ENCODE data around the gene ST6GALNAC2. TPM values are rescaled to one million over a fixed set of nuclear protein-coding genes. Genes with fewer than 3 reads are reported as not detected.
A peak's percentile ranks its signal among the peaks of the same experiment; 100 is the strongest.

Gene ST6GALNAC2
- total RNA-seq, 1 donor from 2014 or later = 4.5 TPM

- no peak overlapping the region for H3K4me3 Mint-ChIP-seq
- H3K27ac Mint-ChIP-seq (ENCODE audit: unreplicated experiment) = no peak overlapping the region
These were observed 8.3 kb upstream of the ST6GALNAC2 start for GRCh38 chr17:76593959-76594358.

GRCh38 chr17:76593384-76593826, 7.7 kb upstream of the ST6GALNAC2 start:
- Mint-ChIP-seq H3K9me3 (no peaks in the 10 kb centered on the region), H3K4me3 (no peak overlapping the region), H3K27me3 (ENCODE audit: low read depth) (peaks cover 11% of the 10 kb centered on the region), H3K36me3 (ENCODE audit: low read depth) (no peaks in the 10 kb centered on the region), H3K27ac (ENCODE audit: unreplicated experiment) (no peak overlapping the region), H3K4me1 (peaks cover 25% of the 10 kb centered on the region)
- no peak for DNase-seq (ENCODE audit: low read depth, low spot score)
- no peak for TF ChIP-seq CTCF (conservative IDR thresholded peaks at IDR 0.05)

More at GRCh38 chr17:76593959-76594358, 8.3 kb upstream of the ST6GALNAC2 start:
- Mint-ChIP-seq H3K4me1 (peaks cover 27% of the 10 kb centered on the region), H3K9me3 (no peaks in the 10 kb centered on the region), H3K27me3 (ENCODE audit: low read depth) (peaks cover 7% of the 10 kb centered on the region), H3K36me3 (ENCODE audit: low read depth) (no peaks in the 10 kb centered on the region)
- DNase-seq (ENCODE audit: low read depth, low spot score) = no peak
- no peak for TF ChIP-seq CTCF (conservative IDR thresholded peaks at IDR 0.05)

GRCh38 chr17:76588182-76588581, 2.5 kb upstream of the ST6GALNAC2 start:
- peaks cover 34% of the 10 kb centered on the region for H3K4me1 Mint-ChIP-seq
- H3K27me3 Mint-ChIP-seq (ENCODE audit: low read depth) = peaks cover 57% of the 10 kb centered on the region
- H3K9me3 Mint-ChIP-seq = no peaks in the 10 kb centered on the region
- no peak for TF ChIP-seq CTCF (conservative IDR thresholded peaks at IDR 0.05)
- peak overlapping the region; percentile 72 for H3K4me3 Mint-ChIP-seq
- no peak overlapping the region for H3K27ac Mint-ChIP-seq (ENCODE audit: unreplicated experiment)
- H3K36me3 Mint-ChIP-seq (ENCODE audit: low read depth) = no peaks in the 10 kb centered on the region
- no peak for DNase-seq (ENCODE audit: low read depth, low spot score)

GRCh38 chr17:76586741-76587487, 1.3 kb upstream of the ST6GALNAC2 start:
- no peak for DNase-seq (ENCODE audit: low read depth, low spot score)
- H3K27ac Mint-ChIP-seq (ENCODE audit: unreplicated experiment) = no peak overlapping the region
- H3K36me3 Mint-ChIP-seq (ENCODE audit: low read depth) = no peaks in the 10 kb centered on the region
- no peak for TF ChIP-seq CTCF (conservative IDR thresholded peaks at IDR 0.05)
- H3K4me3 Mint-ChIP-seq = peak overlapping the region; percentile 78
- H3K4me1 Mint-ChIP-seq = peaks cover 39% of the 10 kb centered on the region
- H3K9me3 Mint-ChIP-seq = no peaks in the 10 kb centered on the region
- peaks cover 67% of the 10 kb centered on the region for H3K27me3 Mint-ChIP-seq (ENCODE audit: low read depth)

GRCh38 chr17:76585033-76585648, 519 bp downstream of the ST6GALNAC2 start:
- no peak overlapping the region for H3K27ac Mint-ChIP-seq (ENCODE audit: unreplicated experiment)
- no peaks in the 10 kb centered on the region for H3K9me3 Mint-ChIP-seq
- peaks cover 72% of the 10 kb centered on the region for H3K27me3 Mint-ChIP-seq (ENCODE audit: low read depth)
- no peak for DNase-seq (ENCODE audit: low read depth, low spot score)
- TF ChIP-seq CTCF (conservative IDR thresholded peaks at IDR 0.05) = no peak
- H3K36me3 Mint-ChIP-seq (ENCODE audit: low read depth) = no peaks in the 10 kb centered on the region
- H3K4me1 Mint-ChIP-seq = peaks cover 43% of the 10 kb centered on the region
- H3K4me3 Mint-ChIP-seq = peak overlapping the region; percentile 75

Data from neural crest cell (in vitro differentiated cells).